Activated CD8-positive, alpha-beta memory T cell treated with anti-CD3 and anti-CD28 coated beads, Interleukin-2, amount 50 U/mL, for 24 hours (primary cell): ENCODE measurements around the gene NR3C2.

Experiments used
- DNase-seq: peaks from one replicate; pipeline ENCODE4 v3.0.0-alpha.2; 2020; ENCODE audit errors: extremely low read depth

The NR3C2 gene

DNA sequence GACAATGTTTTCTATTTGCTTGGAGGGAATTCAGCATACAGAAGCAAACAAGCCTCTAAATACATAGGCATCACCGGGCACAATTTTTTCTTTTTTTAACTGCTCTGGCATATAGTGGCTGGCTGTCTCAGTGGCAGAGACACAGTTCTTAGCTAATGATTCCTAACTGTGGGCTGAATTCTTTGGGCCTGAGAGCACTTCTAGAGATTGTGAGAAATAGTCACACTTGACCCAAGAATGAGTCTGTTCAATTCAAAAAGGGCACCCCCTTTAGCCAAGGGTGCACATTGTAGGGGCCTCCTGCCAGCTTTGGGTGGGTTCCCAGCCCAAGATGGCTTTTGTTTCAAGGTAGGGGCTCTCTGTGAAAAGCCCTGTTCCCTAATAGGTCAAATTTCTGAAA, 364.6 kb downstream of the NR3C2 start:
- no peak for DNase-seq

DNA sequence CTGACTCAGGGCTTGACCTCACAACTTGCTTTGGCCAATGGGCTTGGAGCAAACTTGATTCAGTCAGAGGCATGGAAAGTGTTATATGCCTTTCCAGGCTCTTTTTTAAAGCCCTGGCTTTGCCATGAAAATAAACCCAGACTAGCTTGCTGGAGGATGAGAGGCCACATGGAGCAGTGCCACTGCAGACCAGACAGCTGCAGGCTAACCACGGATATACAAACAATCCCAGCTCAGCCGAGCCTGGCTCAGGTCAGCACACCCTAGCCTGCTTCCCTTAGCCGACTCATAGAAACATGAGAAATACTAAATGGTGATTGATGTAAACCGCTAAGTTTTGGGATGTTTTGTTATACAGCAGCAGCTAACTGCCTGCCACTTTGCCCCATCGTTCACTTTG, 365.2 kb downstream of the NR3C2 start:
- DNase-seq = no peak

DNA sequence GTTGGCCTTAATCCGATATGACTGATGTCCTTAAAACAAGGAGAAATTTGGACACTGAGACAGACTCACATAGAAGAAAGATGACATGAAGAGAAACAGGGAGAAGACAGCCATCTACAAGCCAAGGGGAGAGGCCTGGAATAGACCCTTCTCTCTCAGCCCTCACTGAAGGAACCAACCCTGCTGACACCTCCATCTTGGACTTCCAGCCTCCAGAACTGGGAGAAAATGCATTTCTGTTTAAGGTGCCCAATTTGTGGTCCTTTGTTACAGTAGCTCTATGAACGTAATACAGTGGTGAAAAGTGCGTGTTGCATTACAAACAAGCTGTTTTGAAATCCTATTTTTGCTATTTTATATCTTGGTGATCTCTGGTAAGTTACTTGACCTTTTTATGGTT, 366.8 kb downstream of the NR3C2 start:
- DNase-seq = no peak

DNA sequence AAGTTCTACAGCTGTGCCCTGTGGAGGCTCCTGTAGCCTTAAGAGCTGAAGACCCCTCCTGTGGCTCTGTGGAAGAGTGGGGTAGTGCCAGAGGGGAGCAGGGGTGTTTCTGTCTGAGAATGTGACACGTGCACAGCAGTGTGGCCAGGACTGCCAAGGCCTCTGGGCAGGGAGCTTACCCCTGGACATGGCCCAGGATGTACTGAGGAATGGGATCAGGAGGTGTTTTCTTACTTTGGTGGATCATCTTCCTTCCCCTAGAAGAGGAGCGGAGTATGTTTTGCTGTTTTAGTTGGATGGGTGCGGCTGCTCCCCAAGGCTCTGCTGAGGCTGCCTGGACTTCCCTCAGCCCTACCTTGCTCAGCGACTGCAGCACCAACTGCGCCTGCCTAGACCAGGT, 367.8 kb downstream of the NR3C2 start:
- no peak for DNase-seq

DNA sequence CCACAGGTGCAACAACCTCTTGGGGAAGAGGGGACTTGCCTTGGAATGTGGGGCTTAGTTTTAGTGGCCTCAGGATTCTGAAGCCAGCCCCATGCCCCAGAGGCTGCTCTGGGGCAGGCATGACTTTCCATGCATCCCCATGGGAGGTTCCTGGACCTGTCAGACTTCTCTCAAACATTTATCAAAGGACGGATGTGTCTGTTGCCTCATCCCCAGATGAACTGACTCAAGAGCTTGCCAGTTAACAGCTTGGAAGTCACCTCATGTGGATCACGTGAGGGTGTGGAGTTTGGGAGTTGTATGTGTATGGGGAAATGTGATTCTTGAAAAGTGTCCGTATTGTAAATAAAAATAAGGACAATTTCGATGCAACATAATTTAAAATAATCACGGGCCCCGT, 368.9 kb downstream of the NR3C2 start:
- no peak for DNase-seq

DNA sequence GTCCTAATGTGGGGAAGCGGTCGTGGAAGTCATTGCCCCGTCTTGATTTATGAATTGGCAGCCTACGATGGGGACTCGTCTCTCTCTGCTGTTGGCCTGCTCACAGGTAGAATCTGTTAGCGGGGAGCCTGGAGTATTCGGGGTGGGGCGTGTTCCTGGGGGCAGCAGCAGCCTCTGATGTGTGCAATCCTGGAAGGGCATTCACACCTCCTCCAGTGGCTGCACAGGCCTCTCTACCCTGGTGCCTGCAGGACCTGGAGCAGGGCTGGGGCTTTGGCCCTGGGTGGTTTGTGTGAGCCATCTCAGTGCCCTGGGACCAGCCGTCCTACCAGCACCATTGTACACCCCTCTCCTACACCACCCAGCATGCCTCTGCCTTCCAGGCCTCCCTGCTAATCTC, 369.4 kb downstream of the NR3C2 start:
- DNase-seq = no peak

DNA sequence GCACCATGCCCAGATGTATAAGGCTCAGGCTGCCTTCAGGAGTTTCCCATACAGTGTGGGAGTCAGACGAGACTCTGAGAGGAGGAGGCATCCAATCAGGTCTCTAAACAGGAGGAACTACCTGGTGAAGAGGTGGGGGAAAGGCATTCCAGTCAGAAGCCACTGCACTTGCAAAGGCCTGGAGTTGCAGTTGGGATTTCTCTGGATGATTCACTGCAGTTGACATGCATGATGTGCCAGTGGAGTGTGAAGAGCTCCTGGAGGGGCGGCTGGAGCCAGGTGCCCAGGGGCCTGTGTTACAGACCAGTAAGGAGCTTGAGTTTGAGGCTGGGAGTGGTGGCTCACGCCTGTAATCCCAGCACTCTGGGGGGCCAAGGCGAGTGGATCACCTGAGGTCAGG, 371.2 kb downstream of the NR3C2 start:
- DNase-seq = no peak

DNA sequence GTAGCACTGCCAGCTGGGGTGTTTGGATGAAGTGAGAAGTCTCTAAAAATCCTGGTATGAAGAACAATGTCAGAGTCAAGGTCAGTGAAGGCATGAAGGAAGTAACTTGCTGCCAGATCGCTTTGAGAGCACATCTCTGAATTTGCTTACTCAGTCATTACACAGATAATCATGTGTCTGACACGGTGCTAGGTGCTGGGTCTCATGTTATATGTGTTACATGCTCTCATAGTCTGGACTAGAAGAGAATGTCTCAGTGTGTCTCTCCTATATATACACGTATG, 372.4 kb downstream of the NR3C2 start:
- DNase-seq = no peak

DNA sequence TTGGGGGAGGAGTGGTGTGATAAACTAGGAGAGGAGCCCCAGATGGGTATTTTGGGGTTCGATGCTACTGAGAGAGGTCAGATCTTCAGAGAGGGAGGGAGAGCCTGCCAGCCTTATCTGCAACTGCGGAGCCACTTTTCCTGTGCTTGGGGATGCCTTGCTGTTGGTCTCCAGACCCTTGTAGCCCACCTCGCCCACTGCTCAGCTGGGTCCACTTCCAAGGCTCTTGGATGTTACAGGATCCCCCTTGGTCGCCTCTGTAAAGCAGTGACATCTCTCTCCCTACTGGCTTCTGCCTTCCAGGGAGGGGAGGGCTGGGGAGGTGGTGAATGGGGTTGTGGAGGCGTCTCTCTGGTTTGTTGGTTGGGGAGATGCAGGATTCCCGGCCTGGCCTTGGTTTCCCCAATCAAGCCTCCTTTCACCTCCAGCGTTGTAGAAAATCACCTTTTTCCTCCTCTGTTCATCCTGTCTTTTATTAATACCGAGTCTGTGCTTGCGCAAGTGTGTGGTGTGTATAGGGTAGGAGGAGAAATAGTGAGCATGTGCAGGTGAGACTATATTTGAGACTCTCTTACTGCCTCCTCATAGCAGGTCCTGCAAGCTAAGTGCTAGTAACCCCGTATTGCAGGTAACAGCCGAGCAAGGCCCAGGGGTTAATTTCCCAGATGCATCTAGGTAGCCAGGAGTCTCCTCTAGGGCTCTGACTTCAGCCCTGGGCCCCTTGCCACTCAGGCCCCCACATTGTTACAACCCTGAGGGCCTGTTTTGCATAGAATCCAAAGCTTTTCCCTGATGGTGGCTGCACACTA, 372.9 kb downstream of the NR3C2 start:
- DNase-seq = no peak

DNA sequence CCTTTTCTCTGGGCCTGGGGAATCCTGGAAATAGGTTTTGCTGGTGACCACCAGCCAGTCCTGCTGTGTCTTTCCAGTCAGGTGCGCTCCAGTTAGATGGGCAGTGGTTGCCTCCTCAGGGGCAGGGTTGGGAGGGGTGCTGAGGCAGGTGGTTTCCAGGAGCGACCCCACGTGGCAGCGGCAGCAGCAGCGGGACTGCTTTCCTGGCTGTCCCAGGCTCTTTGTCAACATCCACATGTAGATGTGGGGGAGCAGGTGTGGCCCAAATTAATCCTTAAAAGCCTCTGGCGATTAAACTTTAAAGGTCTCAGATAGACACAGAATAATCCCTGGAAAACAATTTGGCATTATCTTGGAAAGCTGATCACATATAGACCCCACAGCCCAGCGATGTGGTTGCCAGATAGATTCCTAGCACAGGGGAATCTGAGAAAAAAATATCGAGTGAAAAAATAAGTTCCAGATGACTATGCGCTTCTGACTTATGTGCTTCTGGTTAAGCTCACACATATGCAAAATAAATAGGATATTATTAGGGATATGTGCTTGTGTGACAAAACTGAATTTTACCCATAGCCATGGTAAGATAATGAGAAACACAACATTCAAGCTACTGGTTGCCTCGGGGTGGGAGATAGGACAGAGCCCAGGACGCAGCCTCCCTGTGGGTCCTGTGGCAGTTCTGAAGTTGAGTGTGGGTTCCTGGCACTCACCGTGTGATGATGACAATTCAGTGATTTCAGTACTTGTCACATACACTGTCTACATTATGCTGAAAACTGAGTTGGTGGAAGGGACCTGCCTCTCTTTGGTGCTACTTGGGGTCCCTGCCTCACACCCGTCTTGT, 373.9 kb downstream of the NR3C2 start:
- DNase-seq = no peak

DNA sequence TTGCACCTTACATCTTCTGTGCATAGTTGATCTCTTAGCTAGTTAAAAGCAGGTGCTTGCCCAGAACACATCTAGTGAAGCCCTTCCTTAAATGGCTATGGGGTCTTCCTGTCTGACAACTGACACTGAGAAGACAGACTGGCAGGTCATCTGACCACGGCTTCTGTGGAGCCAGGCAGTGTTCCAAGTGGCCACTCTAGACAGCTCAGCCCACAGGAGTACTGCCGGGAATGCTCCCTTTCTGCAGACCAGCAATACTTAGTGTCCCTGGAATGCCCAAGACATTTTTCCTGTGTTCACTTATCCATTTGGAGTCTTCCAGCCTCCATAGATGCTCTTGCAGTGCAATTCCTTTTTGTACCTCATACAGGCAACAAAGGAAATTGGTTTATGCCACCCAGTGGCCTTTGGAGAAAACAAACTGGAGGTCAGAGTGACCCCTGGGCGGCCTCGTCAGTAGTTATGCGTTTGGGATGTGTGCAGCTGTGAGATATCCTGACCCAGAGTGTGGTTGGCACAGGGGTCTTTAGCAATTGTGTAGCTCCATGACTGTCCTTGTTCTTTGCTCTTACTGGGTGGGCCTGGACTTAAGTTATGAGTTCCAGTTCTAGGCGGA, 374.8 kb downstream of the NR3C2 start:
- DNase-seq = no peak

DNA sequence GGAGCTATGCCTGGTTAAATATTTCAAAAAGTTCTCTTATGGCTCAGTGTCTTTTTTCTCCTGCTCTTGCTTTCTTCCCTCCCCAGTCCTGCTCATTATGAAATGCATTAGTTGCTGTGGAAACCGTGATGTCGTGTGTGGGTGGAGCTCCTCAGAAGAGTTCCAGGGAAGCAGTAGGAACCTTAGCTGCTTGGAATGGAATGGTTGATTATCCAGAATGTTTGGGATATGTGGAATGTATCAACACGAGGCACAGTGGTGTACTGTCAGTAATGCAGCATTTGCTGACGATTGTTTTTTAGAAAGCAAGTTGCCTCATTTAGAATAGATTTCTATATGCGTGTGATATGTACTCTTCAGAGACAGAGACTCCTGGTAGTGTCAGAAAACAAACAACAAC, 377.1 kb downstream of the NR3C2 start:
- no peak for DNase-seq

DNA sequence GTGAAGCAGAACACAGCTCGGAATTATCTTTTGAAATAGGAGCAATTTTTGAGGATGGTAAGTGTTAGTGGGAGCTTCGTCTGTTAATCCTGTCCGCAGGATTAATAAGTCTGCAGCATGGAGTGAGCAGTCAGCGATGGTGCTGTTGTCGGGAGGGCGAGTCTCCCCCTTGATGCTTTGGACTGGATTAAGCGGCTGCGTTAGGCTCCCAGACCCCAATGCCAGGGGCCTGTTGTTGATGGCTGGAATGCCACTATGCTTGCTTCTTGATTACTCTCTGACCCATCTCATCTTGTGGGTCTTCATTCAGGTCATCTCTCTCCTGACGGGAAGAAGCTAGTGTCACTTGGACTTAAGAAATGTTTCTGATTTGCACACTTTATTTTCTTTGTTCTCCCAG, 377.8 kb downstream of the NR3C2 start:
- no peak for DNase-seq

DNA sequence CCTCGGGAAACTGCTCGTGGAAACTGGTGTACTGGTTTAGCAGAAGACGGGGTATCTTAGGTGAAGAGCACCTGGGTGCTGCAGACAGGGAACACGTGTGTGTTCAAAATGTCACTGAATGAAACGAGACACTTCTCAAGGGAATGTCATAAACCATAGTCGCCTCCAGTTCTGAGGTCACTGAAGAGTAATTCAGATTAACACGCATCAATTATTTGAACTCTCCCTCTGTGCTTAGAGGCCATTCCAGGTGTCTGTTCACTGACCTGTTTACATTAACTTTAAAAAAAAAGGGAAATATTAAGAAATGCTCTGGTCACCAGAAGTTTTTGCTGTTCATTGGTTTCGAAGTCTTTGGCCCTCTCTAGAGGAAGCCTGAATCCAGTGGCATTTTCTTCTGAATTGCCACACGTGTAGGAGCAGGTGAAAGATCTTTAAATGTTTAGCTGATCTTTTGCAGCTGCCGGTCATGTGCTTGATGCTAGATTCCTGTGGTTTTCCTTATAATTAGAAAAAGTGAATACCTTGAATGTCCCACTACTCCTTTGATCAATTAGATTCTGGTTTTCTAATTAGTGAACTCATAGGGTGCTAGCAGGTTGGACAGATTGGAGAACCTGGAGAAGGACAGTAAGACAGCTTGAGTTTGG, 379.8 kb downstream of the NR3C2 start:
- DNase-seq = no peak

DNA sequence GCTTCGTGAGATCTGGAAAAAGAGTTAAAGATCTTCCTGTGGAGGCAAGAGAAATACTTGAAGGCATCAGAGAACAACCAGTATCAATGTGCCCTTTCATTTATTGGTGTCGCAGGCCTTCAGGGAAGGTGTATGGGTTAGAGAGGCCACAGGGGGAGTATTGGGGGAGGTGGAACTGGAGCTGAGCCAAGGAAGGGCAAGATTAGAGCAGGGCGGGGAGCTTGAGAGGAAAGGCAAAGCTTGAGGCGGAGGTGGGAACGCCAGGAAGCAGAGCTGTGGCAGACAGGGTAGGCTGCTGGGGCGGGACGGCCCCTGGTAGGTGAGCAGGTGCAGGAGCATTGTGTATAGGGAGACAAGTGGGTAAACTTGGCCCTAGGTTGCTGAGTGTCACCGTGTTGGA, 380.4 kb downstream of the NR3C2 start:
- no peak for DNase-seq

DNA sequence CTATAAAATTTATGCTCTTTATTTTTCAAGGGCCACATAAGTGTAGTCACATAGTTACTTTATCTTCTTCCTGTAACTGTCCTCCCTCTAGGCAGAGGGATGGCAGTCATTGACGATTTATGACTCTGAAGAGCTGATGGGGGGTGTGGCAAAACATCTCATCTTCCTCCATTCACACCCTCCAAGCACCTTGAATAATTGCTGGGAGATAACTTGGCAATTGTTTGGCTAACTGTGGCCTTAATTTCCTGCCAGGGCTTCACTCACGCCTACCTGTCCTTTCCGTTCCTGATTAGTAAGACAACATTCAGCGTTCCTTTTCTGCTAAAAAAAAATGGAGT, 381.1 kb downstream of the NR3C2 start:
- no peak for DNase-seq

DNA sequence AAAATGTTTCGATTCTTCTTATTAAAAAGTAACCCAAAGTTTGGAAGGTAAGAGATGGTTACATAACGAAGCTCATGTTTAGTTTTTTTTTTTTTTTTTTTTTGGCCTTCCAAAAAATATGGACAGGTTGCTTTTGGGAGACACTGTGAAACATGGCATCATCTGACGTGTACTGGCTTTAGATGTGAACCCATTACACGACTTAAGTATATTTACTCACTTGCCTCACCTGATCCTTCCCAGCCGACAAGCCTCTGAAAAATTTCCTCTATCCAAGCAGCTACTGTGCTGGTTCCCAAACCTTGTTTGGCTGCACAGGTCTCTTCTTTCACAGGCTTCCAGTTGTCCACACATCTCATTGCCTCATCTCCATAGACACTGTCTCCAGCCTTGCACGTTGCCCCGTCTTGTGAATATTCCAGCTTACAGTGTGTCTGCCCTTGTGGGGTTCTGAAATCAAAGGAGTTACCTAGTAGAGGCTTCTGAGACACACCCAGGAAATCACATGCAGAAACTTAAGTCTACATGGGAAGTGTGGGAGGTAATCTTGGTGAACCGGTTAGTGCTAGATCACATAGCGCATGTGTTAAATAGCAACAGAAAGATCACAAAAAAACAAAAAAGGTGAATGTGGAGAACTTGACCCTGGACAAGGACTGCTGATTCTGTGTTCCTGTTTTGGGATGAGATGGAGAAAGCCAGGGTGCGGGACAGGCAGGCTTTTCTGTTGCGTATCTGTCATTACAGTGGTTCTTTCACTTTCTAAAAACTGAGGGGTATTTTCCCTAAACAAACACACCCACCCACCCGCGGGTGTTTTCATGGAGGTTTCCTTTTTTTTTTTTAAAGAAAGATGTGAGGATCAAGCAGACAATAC, 381.7 kb downstream of the NR3C2 start:
- DNase-seq = no peak

DNA sequence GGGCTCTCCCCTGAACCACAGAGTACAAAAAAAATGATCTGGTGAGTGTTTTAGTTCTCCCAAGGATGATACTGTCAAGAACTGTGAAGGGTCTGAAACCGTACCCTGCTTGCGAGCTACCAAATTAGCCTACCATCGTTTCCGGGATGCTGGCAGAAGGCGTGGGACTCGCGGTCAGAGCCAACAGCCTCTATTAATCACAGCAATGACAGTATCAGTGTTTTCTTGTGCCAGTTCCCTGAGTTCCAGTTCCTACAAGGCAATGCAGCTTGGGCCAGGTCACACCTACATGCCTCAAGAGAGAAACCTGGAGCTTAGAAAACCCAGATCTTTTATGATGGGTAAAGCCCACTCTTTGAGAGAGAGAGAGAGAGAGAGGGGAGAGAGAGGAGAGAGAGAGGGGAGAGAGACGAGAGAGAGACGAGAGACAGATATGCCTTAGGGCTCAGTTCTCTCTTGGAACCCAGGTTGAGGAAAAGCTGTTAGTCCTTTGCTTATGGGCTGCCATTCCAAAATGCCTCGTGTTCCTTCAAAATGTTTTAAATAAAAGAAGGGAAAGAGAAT, 382.5 kb downstream of the NR3C2 start:
- DNase-seq = no peak

DNA sequence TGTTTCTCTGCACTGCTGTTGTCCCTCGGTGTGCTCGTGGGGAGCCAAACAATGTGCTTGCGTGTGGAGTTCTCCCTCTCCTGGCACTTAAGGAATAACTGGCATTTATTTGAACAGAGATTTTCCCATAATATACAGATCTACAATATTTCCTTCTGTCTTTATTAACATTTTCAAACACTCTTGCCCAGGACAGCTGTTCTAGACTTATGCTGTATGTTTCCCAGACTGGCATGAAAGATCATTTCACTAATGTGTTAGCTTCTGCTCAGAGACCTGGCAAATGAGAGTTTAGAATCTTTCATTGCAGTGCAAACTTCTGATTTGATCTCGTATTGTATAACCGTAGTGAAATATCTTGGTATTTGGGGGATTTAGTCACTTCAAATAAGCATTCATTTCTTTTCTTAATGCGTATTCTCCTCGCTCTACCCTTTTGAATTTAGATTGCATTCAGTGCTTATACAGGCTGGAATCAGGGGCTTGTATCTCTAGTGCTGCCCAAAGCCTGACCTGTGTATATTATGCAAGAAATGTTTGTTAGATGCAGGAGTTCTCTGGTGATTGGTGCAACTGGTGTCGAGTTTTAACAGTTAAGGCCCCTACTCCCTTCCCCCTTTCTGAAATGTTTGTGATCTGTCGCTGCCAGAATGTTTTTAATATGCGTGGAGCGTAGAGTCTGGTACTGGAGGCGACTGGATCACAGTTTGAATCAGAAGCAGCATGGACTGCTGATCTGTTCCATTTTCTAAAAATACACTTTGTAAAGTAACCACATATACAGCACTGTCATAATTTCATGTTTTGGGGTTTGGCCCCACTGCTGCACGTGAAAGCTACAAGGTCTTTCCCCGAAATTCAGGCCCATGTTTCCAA, 384.0 kb downstream of the NR3C2 start:
- DNase-seq = no peak

DNA sequence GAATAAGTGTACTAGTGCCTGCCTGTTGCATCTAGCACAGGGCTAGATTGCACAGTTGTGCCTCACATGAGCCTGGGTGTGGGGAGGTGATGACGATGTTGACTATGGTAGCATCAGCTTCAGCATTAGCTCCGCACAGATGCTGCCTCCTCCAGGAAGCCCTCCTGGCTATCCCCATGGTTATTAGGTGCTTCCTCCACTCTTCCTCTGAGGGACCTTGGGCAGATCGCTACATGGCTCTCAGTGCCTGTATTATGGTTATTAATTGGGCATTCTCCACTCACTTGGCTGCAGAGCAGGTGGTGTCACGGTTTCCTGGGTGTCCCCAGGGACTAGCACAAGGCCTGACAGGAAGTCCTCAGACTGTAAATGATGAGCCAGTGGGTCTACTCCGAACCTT, 384.7 kb downstream of the NR3C2 start:
- DNase-seq = no peak
